K562 (cell line): Measurements from ENCODE around the gene ALKBH3. TPM values are rescaled to one million over a fixed set of nuclear protein-coding genes. Genes with fewer than 3 reads are reported as not detected.
A peak's percentile ranks its signal among the peaks of the same experiment; 100 is the strongest.

Experiments used
- ATAC-seq: fragments of 200-7000 bp; cut with Tn5 transposase; 3 replicates; pipeline ENCODE4 v1.9.1; 2020; ENCODE audit warnings: moderate library complexity
- BruUV-seq: library from RNA; stranded (reverse); fragments of 400-500 nt; replicated peaks from 2 replicates; lab custom pipeline; 2021; lab: Mats Ljungman, UMichigan
- CTCF ChIA-PET: fragments of 300-600 bp; formaldehyde crosslinking; extraction: SDS; loops from one replicate; lab custom pipeline; 2021; ENCODE audit warnings: low intra/inter-chr PET ratio; lab: Yijun Ruan, JAX
- POLR2A ChIA-PET: fragments of 300-600, 350-650 bp; sonication (Branson Sonifier 250); formaldehyde crosslinking; extraction: SDS; loops from one replicate; lab custom pipeline; 2021; ENCODE audit warnings: antibody characterized with exemption, inconsistent platforms; lab: Yijun Ruan, JAX
- DNase-seq, 4 experiments: peaks; one replicate each; pipeline versions ENCODE4 v3.0.0 to v3.0.0-alpha.2; 2011 to 2018; ENCODE audit warnings: low spot score in 3 of 4, mixed read lengths in 3 of 4; ENCODE audit errors: extremely low read depth in 1 of 4
- FAIRE-seq: peaks from 2 replicates; lab custom pipeline; 2011; peaks lifted over from hg19 to GRCh38; lab: Jason Lieb, UNC
- H2AFZ ChIP-seq: 2 replicates; pipeline ENCODE4 v1.6.0; 2011; ENCODE audit warnings: low read depth, low read length, control low read depth, inconsistent platforms
- H3K27ac ChIP-seq: fragments of 200-600 bp; 3 replicates; pipeline ENCODE4 v1.8.0; 2011; ENCODE audit warnings: low read depth, mild to moderate bottlenecking, control low read depth, inconsistent platforms, low read length, moderate library complexity, mixed read lengths; ENCODE audit errors: extremely low read depth
- H3K27me3 ChIP-seq, 2 experiments: fragments of 300-600 bp in 1 of 2; 2 replicates in 1 of 2; 3 replicates in 1 of 2; pipeline versions ENCODE4 v1.6.0 to v1.8.0; 2011; ENCODE audit warnings: inconsistent platforms in 2 of 2, low read length in 2 of 2, mild to moderate bottlenecking in 1 of 2, mixed read lengths in 1 of 2, moderate library complexity in 1 of 2; ENCODE audit not compliant: control insufficient read depth in 2 of 2, insufficient read depth in 2 of 2
- H3K36me3 ChIP-seq: fragments of 300-600 bp; 3 replicates; pipeline ENCODE4 v1.8.0; 2011; ENCODE audit warnings: mild to moderate bottlenecking, low read length, inconsistent platforms; ENCODE audit not compliant: control insufficient read depth, insufficient read depth
- H3K4me1 ChIP-seq, 2 experiments: fragments of 200-600 bp in 1 of 2; replicated peaks in 1 of 2; 2 replicates in 1 of 2; 3 replicates in 1 of 2; pipeline versions ENCODE4 v1.5.1 to v1.8.0; 2011; ENCODE audit warnings: inconsistent platforms in 2 of 2, low read length in 2 of 2, mild to moderate bottlenecking in 1 of 2, mixed read lengths in 1 of 2, moderate library complexity in 1 of 2; ENCODE audit not compliant: control insufficient read depth in 2 of 2, insufficient read depth in 2 of 2
- H3K4me2 ChIP-seq: 2 replicates; pipeline ENCODE4 v1.6.1; 2011; ENCODE audit warnings: low read length, control low read depth, inconsistent platforms, mixed read lengths; ENCODE audit not compliant: insufficient read depth
- H3K4me3 ChIP-seq: fragments of 200-600 bp; sonication (generic), shearing (Covaris generic); 2 replicates; pipeline ENCODE4 v1.5.1; 2016; ENCODE audit warnings: control low read depth, inconsistent platforms
- H3K79me2 ChIP-seq: fragments of 200-600 bp; 3 replicates; pipeline ENCODE4 v1.8.0; 2011; ENCODE audit warnings: low read length, inconsistent platforms; ENCODE audit not compliant: control insufficient read depth, insufficient read depth
- H3K9ac ChIP-seq, 2 experiments: 2 replicates each; pipeline versions ENCODE4 v1.6.0 to v1.6.1; 2011; ENCODE audit warnings: low read depth in 2 of 2, low read length in 2 of 2, control low read depth in 1 of 2, inconsistent platforms in 1 of 2, mild to moderate bottlenecking in 1 of 2, mixed read lengths in 1 of 2; ENCODE audit not compliant: insufficient read depth in 1 of 2
- H3K9me1 ChIP-seq: one replicate; pipeline ENCODE4 v1.6.0; 2011; ENCODE audit warnings: inconsistent platforms, mild to moderate bottlenecking, low read length, moderate library complexity; ENCODE audit not compliant: control insufficient read depth, insufficient read depth
- H3K9me3 ChIP-seq: replicated peaks from 2 replicates; pipeline ENCODE4 v1.5.1; 2011; ENCODE audit warnings: low read depth, low read length, inconsistent platforms; ENCODE audit not compliant: control insufficient read depth, insufficient read depth
- H4K20me1 ChIP-seq: replicated peaks from 2 replicates; pipeline ENCODE4 v1.6.1; 2011; ENCODE audit warnings: low read length, inconsistent platforms, mixed read lengths; ENCODE audit not compliant: control insufficient read depth, insufficient read depth
- ARHGAP35 ChIP-seq: fragments of 450-650 bp; IDR thresholded peaks from 2 replicates; pipeline ENCODE4 v1.6.1; 2018; ENCODE audit not compliant: partially characterized antibody
- BHLHE40 ChIP-seq: IDR thresholded peaks from 2 replicates; pipeline ENCODE4 v1.6.1; 2011; ENCODE audit warnings: low read length, improper control_type of control experiment
- CEBPG ChIP-seq, 3 experiments: fragments of 200-800 bp in 1 of 3; sonication (Bioruptor generic) in 1 of 3; sonication (generic) in 1 of 3; formaldehyde crosslinking in 1 of 3; IDR thresholded peaks in 2 of 3; conservative IDR thresholded peaks in 1 of 3; 2 replicates each; pipeline versions ENCODE4 v1.6.1 to v1.8.0; 2016 to 2022; ENCODE audit warnings: missing compliant biosample characterization in 2 of 3, missing genetic modification characterization in 2 of 3, mild to moderate bottlenecking in 1 of 3, missing genetic modification reagents in 1 of 3
- CTBP1 ChIP-seq: fragments of 450-650 bp; IDR thresholded peaks from 2 replicates; pipeline ENCODE4 v1.6.1; 2016; ENCODE audit warnings: borderline replicate concordance
- ESRRA ChIP-seq: fragments of 450-650 bp; IDR thresholded peaks from 2 replicates; pipeline ENCODE4 v1.6.1; 2014; ENCODE audit warnings: low read depth, mild to moderate bottlenecking, moderate library complexity, borderline replicate concordance
- FOXA3 ChIP-seq, 2 experiments: fragments of 450-650 bp in 1 of 2; sonication (generic) in 1 of 2; formaldehyde crosslinking; IDR thresholded peaks in 1 of 2; conservative IDR thresholded peaks in 1 of 2; 2 replicates each; pipeline versions ENCODE4 v1.4.0 to v1.8.0; 2020 to 2022; ENCODE audit warnings: mild to moderate bottlenecking in 2 of 2, missing genetic modification reagents in 1 of 2
- POLR2G ChIP-seq: fragments of 200-400 bp; formaldehyde crosslinking; IDR thresholded peaks from 2 replicates; pipeline ENCODE4 v1.6.1; 2017; ENCODE audit warnings: low read depth, mild to moderate bottlenecking, antibody characterized with exemption, low read length, moderate library complexity
- PYGO2 ChIP-seq: fragments of 450-650 bp; IDR thresholded peaks from 2 replicates; pipeline ENCODE4 v1.6.1; 2016; ENCODE audit warnings: mild to moderate bottlenecking, missing genetic modification characterization, moderate library complexity, missing compliant biosample characterization
- RBFOX2 ChIP-seq: fragments of 200-400 bp; formaldehyde crosslinking; IDR thresholded peaks from 2 replicates; pipeline ENCODE4 v1.6.1; 2017; ENCODE audit warnings: low read depth, mild to moderate bottlenecking, low read length, moderate library complexity
- UBTF ChIP-seq, 2 experiments: IDR thresholded peaks; 2 replicates each; pipeline ENCODE4 v1.6.1; 2012; ENCODE audit warnings: improper control_type of control experiment in 2 of 2, low read depth in 2 of 2, low read length in 2 of 2, borderline replicate concordance in 1 of 2
- ZBTB1 ChIP-seq: sonication (generic); formaldehyde crosslinking; IDR thresholded peaks from 2 replicates; pipeline ENCODE4 v1.8.1; 2023; ENCODE audit warnings: missing genetic modification reagents, low read depth, mild to moderate bottlenecking, borderline replicate concordance
- ZFP91 ChIP-seq: sonication (generic); formaldehyde crosslinking; IDR thresholded peaks from 2 replicates; pipeline ENCODE4 v1.8.0; 2022; ENCODE audit warnings: mild to moderate bottlenecking, missing genetic modification reagents
- WGBS: fragments of 100-300 bp; shearing (Covaris generic); methylation state at CpG from one replicate; pipeline ENCODE4 v1.1.6; 2016; ENCODE audit warnings: low coverage, mixed read lengths; ENCODE audit not compliant: insufficient coverage; ENCODE audit errors: missing lambda C conversion rate; 5-methylcytosine and 5-hydroxymethylcytosine counted together
- in situ Hi-C: fragments of 300-500 bp; cut with MboI; formaldehyde crosslinking; loops from 4 replicates; pipeline ENCODE4 v1.15.0; 2018; ENCODE audit warnings: inconsistent platforms, mixed read lengths
- intact Hi-C: fragments of 100-400 bp; cut with micrococcal nuclease; formaldehyde crosslinking; loops from 2 replicates; pipeline ENCODE4 v1.14.2; 2022
- polyA plus RNA-seq, 8 experiments: library from polyadenylated mRNA; depleted of rRNA in 4 of 8; stranded (reverse) in 5 of 8; unstranded in 3 of 8; fragments of >200 nt; fragmentation: Nextera tagmentation in 2 of 8; fragmentation: Illumina TruSeq in 1 of 8; extraction: Ambion mirVana in 2 of 8; extraction: Trizol in 1 of 8; gene quantifications; 2 replicates each; pipeline versions ENCODE4 v1.2.1 to v1.2.3, GENCODE V29; 2011 to 2014; ENCODE audit warnings: inconsistent platforms in 1 of 8, missing spikeins in 1 of 8
- total RNA-seq, 7 experiments: library from RNA; depleted of rRNA in 6 of 7; stranded (reverse); fragments of >200 nt in 6 of 7; fragmentation: Illumina TruSeq in 2 of 7; extraction: Trizol in 2 of 7; gene quantifications; 2 replicates each; pipeline versions ENCODE4 v1.2.1 to v1.2.3, GENCODE V29; 2011 to 2021; ENCODE audit warnings: low replicate concordance in 1 of 7
- TF ChIP-seq, protein P1 (sequence below), 2 experiments: fragments of 450-650 bp; IDR thresholded peaks; 2 replicates each; pipeline ENCODE4 v1.6.1; 2016

The ALKBH3 gene
- total and polyA plus RNA-seq, 9 of the 15 experiments (the other 6 are each of a cell fraction or from before 2014, with no cell fraction given), result 16.0 to 49.9 (median 36.5) TPM

GRCh38 chr11:43943931-43944751 lies 63.5 kb downstream of the ALKBH3 start:
- in situ Hi-C loops, result no loop called here
- peak in 1 of 4 experiments; percentile 21 for DNase-seq
- CTCF ChIA-PET, result interaction anchor here (1.4 to 2.7 kb wide), 2 partner anchors 54 to 119 kb away, joined by 5 to 22 read pairs; no protein-coding TSS in a partner anchor
- intact Hi-C loops, result loop anchor here (1.0 to 10.0 kb wide), 4 partner anchors 54 to 121 kb away; partner anchors contain the start of gene ACCS
- Histone ChIP-seq H3K4me1 (peaks cover 22 to 36% of the 10 kb centered on the region in 2 experiments; a peak in 4 of 5 replicates), H2AFZ (peak overlapping the region; percentile 34), H3K27me3 (peaks cover 10 to 22% of the 10 kb centered on the region in 2 experiments; a peak in 4 of 5 replicates), H3K4me3 (peak overlapping the region; percentile 57; the same call in 1 of the 2 replicates), H4K20me1 (no peaks in the 10 kb centered on the region; the same call in 1 of the 2 replicates), H3K36me3 (no peaks in the 10 kb centered on the region), H3K9ac (no peak overlapping the region; a peak in 1 of 4 replicates), H3K9me3 (no peaks in the 10 kb centered on the region), H3K4me2 (peak overlapping the region; percentile 78), H3K27ac (no peak overlapping the region), H3K79me2 (no peaks in the 10 kb centered on the region; the same call in 2 of the 3 replicates), H3K9me1 (no peaks in the 10 kb centered on the region)
- POLR2A ChIA-PET, result interaction anchor here (0.7 to 4.5 kb wide), 7 partner anchors 8 to 108 kb away, joined by 3 to 21 read pairs (median 4); no protein-coding TSS in a partner anchor
- FAIRE-seq, result no peak
- no TSS peak for BruUV-seq
- 6% methylated on average over 42 of the region's 54 CpGs for WGBS
- peak; percentile 2; the same call in 2 of the 3 replicates for ATAC-seq
- TF ChIP-seq CTBP1, result 0 out of 2 replicates have a peak, but pooled peaks have one; percentile 7
- TF ChIP-seq CEBPG (CRISPR knock-in tag; IDR thresholded peaks at IDR 0.05), result 0 out of 2 replicates have a peak, but pooled peaks have one; percentile 32
- no peak for TF ChIP-seq CEBPG (tag; conservative IDR thresholded peaks at IDR 0.05 in 1 of 2, IDR thresholded peaks at IDR 0.05 in 1 of 2)
- peak; percentile 61 for TF ChIP-seq RBFOX2
- peak; percentile 73 for TF ChIP-seq POLR2G
- TF ChIP-seq UBTF (IDR thresholded peaks at IDR 0.05; ENCODE audit: borderline replicate concordance in 1 of 2, low read depth in 2 of 2, low read length in 2 of 2), result 0 out of 4 replicates have a peak, but pooled peaks of 1 of the 2 experiments have one; percentile 43
- no peak for TF ChIP-seq ZFP91
- no peak for TF ChIP-seq FOXA3 (CRISPR knock-in tag; conservative IDR thresholded peaks at IDR 0.05 in 1 of 2, IDR thresholded peaks at IDR 0.05 in 1 of 2)
- TF ChIP-seq ESRRA, result no peak
- TF ChIP-seq, protein P1, sequence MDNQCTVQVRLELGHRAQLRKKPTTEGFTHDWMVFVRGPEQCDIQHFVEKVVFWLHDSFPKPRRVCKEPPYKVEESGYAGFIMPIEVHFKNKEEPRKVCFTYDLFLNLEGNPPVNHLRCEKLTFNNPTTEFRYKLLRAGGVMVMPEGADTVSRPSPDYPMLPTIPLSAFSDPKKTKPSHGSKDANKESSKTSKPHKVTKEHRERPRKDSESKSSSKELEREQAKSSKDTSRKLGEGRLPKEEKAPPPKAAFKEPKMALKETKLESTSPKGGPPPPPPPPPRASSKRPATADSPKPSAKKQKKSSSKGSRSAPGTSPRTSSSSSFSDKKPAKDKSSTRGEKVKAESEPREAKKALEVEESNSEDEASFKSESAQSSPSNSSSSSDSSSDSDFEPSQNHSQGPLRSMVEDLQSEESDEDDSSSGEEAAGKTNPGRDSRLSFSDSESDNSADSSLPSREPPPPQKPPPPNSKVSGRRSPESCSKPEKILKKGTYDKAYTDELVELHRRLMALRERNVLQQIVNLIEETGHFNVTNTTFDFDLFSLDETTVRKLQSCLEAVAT (IDR thresholded peaks at IDR 0.05), result peak in 1 of 2 experiments; percentile 24; a peak in 1 of 4 replicates
- no peak for TF ChIP-seq ARHGAP35
- TF ChIP-seq PYGO2 (tag), result no peak
- peak; percentile 66; the same call in 1 of the 2 replicates for TF ChIP-seq ZBTB1 (CRISPR knock-in tag)
- peak; percentile 25; the same call in 1 of the 2 replicates for TF ChIP-seq BHLHE40
